HG03159 (cell line): Measurements from ENCODE around the gene KIAA0825.
"Not testable (repeated sequence)": the region's sequence is repeated elsewhere in the genome, so short reads cannot be mapped to it uniquely, and the experiment has no call there.

Experiments used
- ATAC-seq: cut with Tn5 transposase; IDR thresholded peaks from one replicate; pipeline ENCODE4 v1.9.1; 2021; ENCODE audit warnings: mild to moderate bottlenecking, moderate library complexity; ENCODE audit not compliant: unreplicated experiment

Gene KIAA0825

GRCh38 chr5:94575196-94575595 lies 43.2 kb downstream of the KIAA0825 start:
- ATAC-seq: no peak

- ATAC-seq: not testable (repeated sequence)
These were observed 45.1 kb downstream of the KIAA0825 start for GRCh38 chr5:94573349-94573748.

GRCh38 chr5:94571415-94571814 lies 47.0 kb downstream of the KIAA0825 start:
- no peak for ATAC-seq

- no peak for ATAC-seq
These were observed 53.6 kb downstream of the KIAA0825 start for GRCh38 chr5:94564812-94565211.

- ATAC-seq: no peak
These were observed 56.0 kb downstream of the KIAA0825 start for GRCh38 chr5:94562327-94562971.

GRCh38 chr5:94558028-94558427 lies 60.4 kb downstream of the KIAA0825 start:
- no peak for ATAC-seq

- no peak for ATAC-seq
These were observed 66.5 kb downstream of the KIAA0825 start for GRCh38 chr5:94551858-94552257.

- no peak for ATAC-seq
These were observed 72.4 kb downstream of the KIAA0825 start for GRCh38 chr5:94545870-94546625.

GRCh38 chr5:94544875-94545547 lies 73.4 kb downstream of the KIAA0825 start:
- no peak for ATAC-seq

- peak; percentile 70 for ATAC-seq
These were observed 74.3 kb downstream of the KIAA0825 start for GRCh38 chr5:94544031-94544650.

GRCh38 chr5:94540856-94541494 lies 77.4 kb downstream of the KIAA0825 start:
- ATAC-seq: no peak

GRCh38 chr5:94538260-94538659 lies 80.1 kb downstream of the KIAA0825 start:
- ATAC-seq: no peak

GRCh38 chr5:94526706-94527105 lies 91.7 kb downstream of the KIAA0825 start:
- ATAC-seq: no peak

- ATAC-seq: peak; percentile 92
These were observed 93.3 kb downstream of the KIAA0825 start for GRCh38 chr5:94524841-94525697.

- ATAC-seq: no peak
These were observed 95.4 kb downstream of the KIAA0825 start for GRCh38 chr5:94523018-94523417.

- ATAC-seq: no peak
These were observed 96.3 kb downstream of the KIAA0825 start for GRCh38 chr5:94522117-94522516.

- ATAC-seq: no peak
These were observed 100.6 kb downstream of the KIAA0825 start for GRCh38 chr5:94517490-94518488.

- ATAC-seq: no peak
These were observed 102.3 kb downstream of the KIAA0825 start for GRCh38 chr5:94516148-94516547.
